ENCODE data around the gene LSM14B. TPM values are rescaled to one million over a fixed set of nuclear protein-coding genes. Genes with fewer than 3 reads are reported as not detected.

Gene LSM14B
- total RNA-seq, 2 experiments from 2014 or later, result 34.5 to 35.7 TPM

DNA sequence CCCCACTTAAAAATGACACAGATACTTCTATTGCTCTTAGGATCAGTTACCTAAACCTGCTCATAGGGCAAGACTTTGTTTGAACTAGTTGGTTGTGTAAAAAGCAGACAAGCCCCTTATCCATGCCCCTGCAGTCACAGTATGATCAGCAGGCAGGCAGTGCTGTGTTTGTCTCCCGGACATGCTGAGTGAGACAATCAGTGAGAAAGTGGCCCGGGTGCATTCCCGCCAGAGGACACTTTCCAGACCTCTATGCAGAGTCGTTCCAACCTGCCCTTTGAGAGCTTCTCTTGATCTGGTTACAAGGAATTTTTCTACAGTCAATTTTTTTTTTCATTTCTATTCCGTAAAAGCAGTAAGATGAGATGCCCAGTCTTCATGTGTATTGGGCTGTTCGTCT lies 6.2 kb downstream of the LSM14B start:
- Mint-ChIP-seq H3K36me3 (ENCODE audit: low read depth) (peaks cover 94% of the 10 kb centered on the region), H3K9me3 (no peaks in the 10 kb centered on the region), H3K27ac (peak overlapping the region; percentile 27), H3K4me1 (ENCODE audit: low read depth) (peaks cover 45% of the 10 kb centered on the region), H3K27me3 (no peaks in the 10 kb centered on the region), H3K4me3 (no peak overlapping the region)
- Histone ChIP-seq H3K27me3 (ENCODE audit: control insufficient read depth in 1 of 2, insufficient read depth in 2 of 2, low read length in 2 of 2) (no peaks in the 10 kb centered on the region), H3K4me1 (ENCODE audit: insufficient read depth, low read length) (peaks cover 59% of the 10 kb centered on the region), H3K9me3 (ENCODE audit: control insufficient read depth in 1 of 2, insufficient read depth in 1 of 2, low read length in 2 of 2) (no peaks in the 10 kb centered on the region), H3K4me3 (ENCODE audit: low read length) (no peak overlapping the region), H3K27ac (ENCODE audit: low read depth in 1 of 2, low read length in 2 of 2) (no peak overlapping the region), H3K36me3 (ENCODE audit: insufficient read depth, low read length) (peaks cover 92% of the 10 kb centered on the region)
- no peak for ATAC-seq (ENCODE audit: poor library complexity)
- no peak for DNase-seq
- intact Hi-C loops (cut with DNase I, micrococcal nuclease), result no loop called here
- CTCF ChIA-PET, result no interaction called here
- POLR2A ChIA-PET, result interaction anchor here (1.0 kb wide), 1 partner anchor 62 kb away, joined by 3 read pairs; no protein-coding TSS in a partner anchor
- TF ChIP-seq, protein P1, sequence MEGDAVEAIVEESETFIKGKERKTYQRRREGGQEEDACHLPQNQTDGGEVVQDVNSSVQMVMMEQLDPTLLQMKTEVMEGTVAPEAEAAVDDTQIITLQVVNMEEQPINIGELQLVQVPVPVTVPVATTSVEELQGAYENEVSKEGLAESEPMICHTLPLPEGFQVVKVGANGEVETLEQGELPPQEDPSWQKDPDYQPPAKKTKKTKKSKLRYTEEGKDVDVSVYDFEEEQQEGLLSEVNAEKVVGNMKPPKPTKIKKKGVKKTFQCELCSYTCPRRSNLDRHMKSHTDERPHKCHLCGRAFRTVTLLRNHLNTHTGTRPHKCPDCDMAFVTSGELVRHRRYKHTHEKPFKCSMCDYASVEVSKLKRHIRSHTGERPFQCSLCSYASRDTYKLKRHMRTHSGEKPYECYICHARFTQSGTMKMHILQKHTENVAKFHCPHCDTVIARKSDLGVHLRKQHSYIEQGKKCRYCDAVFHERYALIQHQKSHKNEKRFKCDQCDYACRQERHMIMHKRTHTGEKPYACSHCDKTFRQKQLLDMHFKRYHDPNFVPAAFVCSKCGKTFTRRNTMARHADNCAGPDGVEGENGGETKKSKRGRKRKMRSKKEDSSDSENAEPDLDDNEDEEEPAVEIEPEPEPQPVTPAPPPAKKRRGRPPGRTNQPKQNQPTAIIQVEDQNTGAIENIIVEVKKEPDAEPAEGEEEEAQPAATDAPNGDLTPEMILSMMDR (IDR thresholded peaks at IDR 0.05), result no peak

DNA sequence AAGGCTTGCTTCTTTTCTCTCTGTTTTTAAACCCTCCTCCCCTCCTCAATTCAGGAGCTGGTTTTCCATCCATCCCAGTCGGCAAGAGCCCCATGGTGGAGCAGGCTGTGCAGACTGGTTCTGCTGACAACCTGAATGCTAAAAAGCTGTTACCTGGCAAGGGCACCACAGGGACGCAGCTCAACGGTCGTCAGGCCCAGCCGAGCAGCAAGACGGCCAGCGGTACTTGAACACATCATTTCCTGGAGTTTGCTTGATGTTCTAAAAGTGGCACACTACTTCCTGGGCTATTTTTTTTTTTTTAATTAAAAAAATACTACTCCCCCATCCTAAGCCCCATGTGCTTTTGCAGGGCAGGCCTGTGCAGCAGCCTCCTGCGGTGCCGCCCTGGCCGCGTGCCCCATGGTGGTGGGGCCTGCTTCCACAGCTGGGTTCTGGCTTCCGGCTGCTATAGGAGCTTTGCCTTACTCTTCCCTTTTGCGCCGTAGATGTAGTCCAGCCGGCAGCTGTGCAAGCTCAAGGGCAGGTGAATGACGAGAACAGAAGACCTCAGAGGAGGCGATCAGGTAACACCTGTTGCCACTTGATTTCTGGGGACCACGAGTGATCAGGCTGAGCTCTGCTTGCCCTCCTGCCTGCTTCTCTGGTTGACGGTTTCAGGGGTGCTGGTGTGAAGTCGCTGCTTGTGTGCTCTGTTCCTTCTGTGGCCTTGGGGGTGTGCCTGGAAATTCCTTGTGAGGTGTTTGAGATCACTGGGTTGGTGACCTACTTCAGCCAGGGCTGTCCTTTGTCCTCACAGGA lies 7.7 kb downstream of the LSM14B start:
- no peaks in the 10 kb centered on the region for H3K9me3 Mint-ChIP-seq
- ChIA-PET POLR2A (interaction anchor here (1.4 to 2.0 kb wide), 2 partner anchors 8 to 64 kb away, joined by 5 to 6 read pairs; no protein-coding TSS in a partner anchor), CTCF (interaction anchor here (1.3 kb wide), 1 partner anchor 104 kb away, joined by 4 read pairs; no protein-coding TSS in a partner anchor)
- no peak overlapping the region for H3K4me3 Mint-ChIP-seq
- peaks cover 92% of the 10 kb centered on the region for H3K36me3 Mint-ChIP-seq (ENCODE audit: low read depth)
- no peaks in the 10 kb centered on the region for H3K9me3 ChIP-seq (ENCODE audit: control insufficient read depth in 1 of 2, insufficient read depth in 1 of 2, low read length in 2 of 2)
- DNase-seq (peak in 1 of 14 experiments; percentile 36), ATAC-seq (ENCODE audit: poor library complexity) (no peak)
- peaks cover 55% of the 10 kb centered on the region for H3K4me1 ChIP-seq (ENCODE audit: insufficient read depth, low read length)
- intact Hi-C loops (cut with DNase I, micrococcal nuclease), result no loop called here
- H3K27me3 ChIP-seq (ENCODE audit: control insufficient read depth in 1 of 2, insufficient read depth in 2 of 2, low read length in 2 of 2), result no peaks in the 10 kb centered on the region
- H3K4me3 ChIP-seq (ENCODE audit: low read length), result no peak overlapping the region
- H3K36me3 ChIP-seq (ENCODE audit: insufficient read depth, low read length), result peaks cover 96% of the 10 kb centered on the region
- peaks cover 39% of the 10 kb centered on the region for H3K4me1 Mint-ChIP-seq (ENCODE audit: low read depth)
- no peaks in the 10 kb centered on the region for H3K27me3 Mint-ChIP-seq
- TF ChIP-seq, protein P1 (IDR thresholded peaks at IDR 0.05), result no peak
- no peak overlapping the region for H3K27ac ChIP-seq (ENCODE audit: low read depth in 1 of 2, low read length in 2 of 2)
- H3K27ac Mint-ChIP-seq, result peak overlapping the region; percentile 47

DNA sequence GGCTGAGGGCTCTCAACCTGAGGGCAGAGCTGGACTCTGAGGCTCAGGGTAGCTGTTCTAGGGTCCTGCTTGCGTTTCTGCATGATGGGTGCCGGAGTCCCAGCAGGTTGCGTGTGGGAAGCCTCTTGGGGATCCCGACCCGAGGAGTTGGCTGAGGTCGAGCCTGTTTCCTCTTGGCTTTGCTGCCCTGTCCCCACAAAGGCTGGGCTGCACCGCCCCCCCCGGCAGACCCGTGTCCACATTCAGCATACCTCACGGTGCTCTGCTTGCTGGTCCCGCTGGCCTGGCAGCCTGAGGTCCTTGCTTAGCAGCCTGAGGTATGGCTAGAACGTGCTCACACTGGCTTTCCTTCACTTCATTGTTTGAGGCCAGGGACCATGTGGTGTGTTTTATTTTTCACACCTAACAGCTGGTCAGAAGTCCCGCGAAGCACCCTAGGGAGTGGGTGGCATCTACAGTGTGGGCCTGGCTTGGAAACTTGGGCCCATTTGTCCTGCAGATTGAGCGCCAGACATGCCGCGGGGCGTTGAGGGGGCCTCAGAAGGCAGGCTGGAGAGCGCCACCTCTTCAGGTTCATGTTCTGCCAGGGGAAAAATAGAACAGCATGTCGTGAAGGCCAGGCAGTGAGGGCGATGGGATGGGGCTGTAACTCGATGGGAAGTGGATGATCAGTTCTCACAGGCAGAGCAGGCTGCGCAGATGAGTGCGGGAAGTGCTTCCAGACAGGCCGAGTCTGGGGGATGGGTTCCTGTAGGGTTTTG lies 9.5 kb downstream of the LSM14B start:
- Histone ChIP-seq H3K27me3 (ENCODE audit: control insufficient read depth in 1 of 2, insufficient read depth in 2 of 2, low read length in 2 of 2) (no peaks in the 10 kb centered on the region), H3K4me3 (ENCODE audit: low read length) (no peak overlapping the region), H3K36me3 (ENCODE audit: insufficient read depth, low read length) (peaks cover 96% of the 10 kb centered on the region), H3K4me1 (ENCODE audit: insufficient read depth, low read length) (peaks cover 44% of the 10 kb centered on the region), H3K9me3 (ENCODE audit: control insufficient read depth in 1 of 2, insufficient read depth in 1 of 2, low read length in 2 of 2) (no peaks in the 10 kb centered on the region), H3K27ac (ENCODE audit: low read depth in 1 of 2, low read length in 2 of 2) (no peak overlapping the region)
- no peak for ATAC-seq (ENCODE audit: poor library complexity)
- Mint-ChIP-seq H3K4me3 (no peak overlapping the region), H3K27ac (peak overlapping the region; percentile 80), H3K4me1 (ENCODE audit: low read depth) (peaks cover 36% of the 10 kb centered on the region), H3K9me3 (no peaks in the 10 kb centered on the region), H3K36me3 (ENCODE audit: low read depth) (peaks cover 95% of the 10 kb centered on the region), H3K27me3 (no peaks in the 10 kb centered on the region)
- ChIA-PET CTCF (interaction anchor here (0.5 kb wide), 1 partner anchor 31 kb away, joined by 3 read pairs; no protein-coding TSS in a partner anchor), POLR2A (interaction anchor here (2.0 to 4.9 kb wide), 3 partner anchors 10 to 65 kb away, joined by 5 to 40 read pairs (median 10); partner anchors contain the start of genes LSM14B and TAF4)
- intact Hi-C loops (cut with DNase I, micrococcal nuclease), result no loop called here
- TF ChIP-seq, protein P1 (IDR thresholded peaks at IDR 0.05), result no peak
- no peak for DNase-seq
